ENCODE data around the gene TMEM150B.
A peak's percentile ranks its signal among the peaks of the same experiment; 100 is the strongest.

TMEM150B gene

GRCh38 chr19:55311797-55312196 lies 13.3 kb downstream of the TMEM150B start:
- Mint-ChIP-seq H3K4me3 (no peak overlapping the region), H3K4me1 (ENCODE audit: low read depth) (no peaks in the 10 kb centered on the region), H3K9me3 (no peaks in the 10 kb centered on the region), H3K27me3 (ENCODE audit: low read depth) (no peaks in the 10 kb centered on the region), H3K27ac (no peak overlapping the region), H3K36me3 (ENCODE audit: low read depth) (no peaks in the 10 kb centered on the region)
- no peak for DNase-seq (ENCODE audit: low spot score)

- Mint-ChIP-seq H3K4me3 (no peak overlapping the region), H3K27ac (no peak overlapping the region), H3K27me3 (ENCODE audit: low read depth) (no peaks in the 10 kb centered on the region), H3K4me1 (ENCODE audit: low read depth) (no peaks in the 10 kb centered on the region), H3K9me3 (no peaks in the 10 kb centered on the region), H3K36me3 (ENCODE audit: low read depth) (no peaks in the 10 kb centered on the region)
- no peak for DNase-seq (ENCODE audit: low spot score)
These were observed 13.7 kb downstream of the TMEM150B start for GRCh38 chr19:55311397-55311796.

GRCh38 chr19:55310498-55310897 lies 14.6 kb downstream of the TMEM150B start:
- no peak overlapping the region for H3K4me3 Mint-ChIP-seq
- H3K27me3 Mint-ChIP-seq (ENCODE audit: low read depth): no peaks in the 10 kb centered on the region
- no peaks in the 10 kb centered on the region for H3K4me1 Mint-ChIP-seq (ENCODE audit: low read depth)
- H3K9me3 Mint-ChIP-seq: no peaks in the 10 kb centered on the region
- H3K27ac Mint-ChIP-seq: no peak overlapping the region
- H3K36me3 Mint-ChIP-seq (ENCODE audit: low read depth): no peaks in the 10 kb centered on the region
- no peak for DNase-seq (ENCODE audit: low spot score)

- no peaks in the 10 kb centered on the region for H3K9me3 Mint-ChIP-seq
- H3K27me3 Mint-ChIP-seq (ENCODE audit: low read depth): no peaks in the 10 kb centered on the region
- no peak overlapping the region for H3K4me3 Mint-ChIP-seq
- no peak overlapping the region for H3K27ac Mint-ChIP-seq
- no peaks in the 10 kb centered on the region for H3K36me3 Mint-ChIP-seq (ENCODE audit: low read depth)
- DNase-seq (ENCODE audit: low spot score): no peak
- H3K4me1 Mint-ChIP-seq (ENCODE audit: low read depth): peaks cover 2% of the 10 kb centered on the region
These were observed 15.7 kb downstream of the TMEM150B start for GRCh38 chr19:55309448-55309847.

- no peaks in the 10 kb centered on the region for H3K27me3 Mint-ChIP-seq (ENCODE audit: low read depth)
- no peaks in the 10 kb centered on the region for H3K9me3 Mint-ChIP-seq
- H3K27ac Mint-ChIP-seq: no peak overlapping the region
- no peaks in the 10 kb centered on the region for H3K36me3 Mint-ChIP-seq (ENCODE audit: low read depth)
- peaks cover 2% of the 10 kb centered on the region for H3K4me1 Mint-ChIP-seq (ENCODE audit: low read depth)
- DNase-seq (ENCODE audit: low spot score): no peak
- no peak overlapping the region for H3K4me3 Mint-ChIP-seq
These were observed 16.9 kb downstream of the TMEM150B start for GRCh38 chr19:55308281-55308680.

- H3K4me1 Mint-ChIP-seq (ENCODE audit: low read depth): peaks cover 7% of the 10 kb centered on the region
These were observed 18.4 kb downstream of the TMEM150B start for GRCh38 chr19:55306712-55307111.

GRCh38 chr19:55305983-55306562 lies 19.1 kb downstream of the TMEM150B start:
- H3K4me1 Mint-ChIP-seq (ENCODE audit: low read depth): peaks cover 9% of the 10 kb centered on the region
- no peak for DNase-seq (ENCODE audit: low spot score)
- H3K36me3 Mint-ChIP-seq (ENCODE audit: low read depth): no peaks in the 10 kb centered on the region
- no peaks in the 10 kb centered on the region for H3K27me3 Mint-ChIP-seq (ENCODE audit: low read depth)
- no peak overlapping the region for H3K4me3 Mint-ChIP-seq
- no peaks in the 10 kb centered on the region for H3K9me3 Mint-ChIP-seq
- H3K27ac Mint-ChIP-seq: no peak overlapping the region

More at GRCh38 chr19:55306712-55307111, 18.4 kb downstream of the TMEM150B start:
- no peaks in the 10 kb centered on the region for H3K36me3 Mint-ChIP-seq (ENCODE audit: low read depth)
- no peaks in the 10 kb centered on the region for H3K9me3 Mint-ChIP-seq
- no peak overlapping the region for H3K4me3 Mint-ChIP-seq
- no peak overlapping the region for H3K27ac Mint-ChIP-seq
- no peaks in the 10 kb centered on the region for H3K27me3 Mint-ChIP-seq (ENCODE audit: low read depth)
- no peak for DNase-seq (ENCODE audit: low spot score)

- Mint-ChIP-seq H3K27ac (peak overlapping the region; percentile 27), H3K36me3 (ENCODE audit: low read depth) (no peaks in the 10 kb centered on the region), H3K9me3 (no peaks in the 10 kb centered on the region), H3K4me3 (no peak overlapping the region), H3K4me1 (ENCODE audit: low read depth) (peaks cover 9% of the 10 kb centered on the region), H3K27me3 (ENCODE audit: low read depth) (no peaks in the 10 kb centered on the region)
- peak; percentile 34 for DNase-seq (ENCODE audit: low spot score)
These were observed 19.6 kb downstream of the TMEM150B start for GRCh38 chr19:55305491-55305890.

- DNase-seq (ENCODE audit: low spot score): no peak
- Mint-ChIP-seq H3K4me3 (no peak overlapping the region), H3K27ac (no peak overlapping the region), H3K27me3 (ENCODE audit: low read depth) (no peaks in the 10 kb centered on the region), H3K36me3 (ENCODE audit: low read depth) (no peaks in the 10 kb centered on the region), H3K4me1 (ENCODE audit: low read depth) (peaks cover 9% of the 10 kb centered on the region), H3K9me3 (no peaks in the 10 kb centered on the region)
These were observed 20.2 kb downstream of the TMEM150B start for GRCh38 chr19:55304980-55305379.

GRCh38 chr19:55304279-55304978 lies 20.7 kb downstream of the TMEM150B start:
- Mint-ChIP-seq H3K4me3 (no peak overlapping the region), H3K36me3 (ENCODE audit: low read depth) (no peaks in the 10 kb centered on the region), H3K27me3 (ENCODE audit: low read depth) (peaks cover 3% of the 10 kb centered on the region), H3K4me1 (ENCODE audit: low read depth) (peaks cover 9% of the 10 kb centered on the region), H3K9me3 (no peaks in the 10 kb centered on the region), H3K27ac (no peak overlapping the region)
- peak; percentile 10 for DNase-seq (ENCODE audit: low spot score)

- no peak overlapping the region for H3K27ac Mint-ChIP-seq
- H3K4me1 Mint-ChIP-seq (ENCODE audit: low read depth): peaks cover 9% of the 10 kb centered on the region
- no peak for DNase-seq (ENCODE audit: low spot score)
- peaks cover 3% of the 10 kb centered on the region for H3K27me3 Mint-ChIP-seq (ENCODE audit: low read depth)
- no peaks in the 10 kb centered on the region for H3K36me3 Mint-ChIP-seq (ENCODE audit: low read depth)
- no peaks in the 10 kb centered on the region for H3K9me3 Mint-ChIP-seq
- H3K4me3 Mint-ChIP-seq: no peak overlapping the region
These were observed 21.7 kb downstream of the TMEM150B start for GRCh38 chr19:55303477-55303876.

GRCh38 chr19:55302318-55302703 lies 22.8 kb downstream of the TMEM150B start:
- no peaks in the 10 kb centered on the region for H3K36me3 Mint-ChIP-seq (ENCODE audit: low read depth)
- peak overlapping the region; percentile 90 for H3K4me3 Mint-ChIP-seq
- H3K9me3 Mint-ChIP-seq: no peaks in the 10 kb centered on the region
- H3K4me1 Mint-ChIP-seq (ENCODE audit: low read depth): peaks cover 9% of the 10 kb centered on the region
- H3K27me3 Mint-ChIP-seq (ENCODE audit: low read depth): peaks cover 3% of the 10 kb centered on the region
- H3K27ac Mint-ChIP-seq: peak overlapping the region; percentile 86
- no peak for DNase-seq (ENCODE audit: low spot score)

- DNase-seq (ENCODE audit: low spot score): peak; percentile 91
- peaks cover 3% of the 10 kb centered on the region for H3K27me3 Mint-ChIP-seq (ENCODE audit: low read depth)
- no peaks in the 10 kb centered on the region for H3K9me3 Mint-ChIP-seq
- peak overlapping the region; percentile 86 for H3K27ac Mint-ChIP-seq
- peak overlapping the region; percentile 90 for H3K4me3 Mint-ChIP-seq
- H3K4me1 Mint-ChIP-seq (ENCODE audit: low read depth): peaks cover 9% of the 10 kb centered on the region
- no peaks in the 10 kb centered on the region for H3K36me3 Mint-ChIP-seq (ENCODE audit: low read depth)
These were observed 23.5 kb downstream of the TMEM150B start for GRCh38 chr19:55301459-55302317.

- Mint-ChIP-seq H3K27me3 (ENCODE audit: low read depth) (peaks cover 3% of the 10 kb centered on the region), H3K27ac (no peak overlapping the region), H3K4me1 (ENCODE audit: low read depth) (peaks cover 9% of the 10 kb centered on the region), H3K4me3 (peak overlapping the region; percentile 90), H3K36me3 (ENCODE audit: low read depth) (no peaks in the 10 kb centered on the region), H3K9me3 (no peaks in the 10 kb centered on the region)
- DNase-seq (ENCODE audit: low spot score): no peak
These were observed 24.2 kb downstream of the TMEM150B start for GRCh38 chr19:55300886-55301458.

Measured in T-helper 2 cell treated with Interferon-gamma antibody and Interleukin-4, amounts not matched to agents 5 μg/mL and 100 μg/mL, for 36 hours (primary cell).